MM.1S (cell line): ENCODE results near the gene SGCD.

Experiments
- CTCF ChIP-seq: fragments of 300-600 bp; sonication (generic); IDR thresholded peaks from 2 replicates; pipeline ENCODE4 v1.5.1; 2016; ENCODE audit warnings: antibody characterized with exemption, low read length, mixed read lengths
- EZH2 ChIP-seq: fragments of 300-600 bp; sonication (generic); optimal IDR thresholded peaks from 2 replicates; pipeline ENCODE3; 2017; ENCODE audit warnings: low read depth, mild to moderate bottlenecking, antibody characterized with exemption, low read length, mixed read lengths

- TF ChIP-seq CTCF (no peak), EZH2 (no peak)
Observed at GRCh38 chr5:156331181-156331580, 4.2 kb downstream of the SGCD start.
